Measurements from ENCODE around the gene FOXK2. TPM values are rescaled to one million over a fixed set of nuclear protein-coding genes. Genes with fewer than 3 reads are reported as not detected.

FOXK2 gene
- total RNA-seq, 1 experiment from 2014 or later: 72.0 TPM

DNA sequence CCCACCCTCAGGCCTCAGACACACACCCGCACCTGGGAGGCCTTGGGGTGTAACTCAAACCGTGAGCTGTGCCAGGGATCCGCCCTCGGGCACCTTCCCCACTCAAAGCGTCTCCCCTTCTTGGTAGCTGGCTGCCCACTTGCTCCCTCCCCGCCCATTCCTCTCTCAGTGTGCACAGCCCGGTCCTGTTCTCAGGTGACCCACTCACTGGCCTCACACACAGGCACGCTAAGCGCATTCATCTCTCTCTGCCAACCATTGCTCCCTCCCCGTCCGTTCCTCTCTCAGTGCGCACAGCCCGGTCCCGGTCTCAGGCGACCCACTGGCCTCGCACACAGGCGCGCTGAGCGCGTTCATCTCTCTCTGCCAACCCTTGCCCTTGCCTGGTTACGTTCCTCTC lies 107.9 kb downstream of the FOXK2 start:
- no CpG with 5 or more reads among the region's 21 CpGs for WGBS (ENCODE audit: extremely low coverage, insufficient read length, low lambda C conversion rate)
- Histone ChIP-seq H3T11ph (ENCODE audit: low read length) (no peak overlapping the region), H4K8ac (replicated peaks; ENCODE audit: insufficient read length, low read depth, low read length) (no peak overlapping the region), H4K91ac (ENCODE audit: insufficient read length, low read depth, low read length) (no peak overlapping the region), H3K23ac (ENCODE audit: insufficient read length, low read depth, low read length) (no peak overlapping the region), H3K56ac (ENCODE audit: insufficient read length, low read depth, low read length) (no peak overlapping the region), H3K79me1 (ENCODE audit: insufficient read depth, low read depth, low read length, poor library complexity, severe bottlenecking) (peaks cover 4% of the 10 kb centered on the region), H3K4me1 (ENCODE audit: insufficient read depth, low read length) (no peaks in the 10 kb centered on the region), H3K4me2 (ENCODE audit: insufficient read depth, insufficient read length, low read length) (no peak overlapping the region), H2BK120ac (ENCODE audit: low read depth, low read length, poor library complexity, severe bottlenecking) (no peak overlapping the region), H3K14ac (ENCODE audit: insufficient read depth, low read length) (no peak overlapping the region), H2BK20ac (ENCODE audit: low read depth, low read length, poor library complexity, severe bottlenecking) (no peak overlapping the region), H3K27ac (ENCODE audit: insufficient read length, low read depth, low read length) (no peak overlapping the region), H3K18ac (ENCODE audit: insufficient read length, low read depth, low read length) (no peak overlapping the region), H2BK12ac (ENCODE audit: insufficient read length, low read depth, low read length) (no peak overlapping the region), H3K4ac (ENCODE audit: low read depth, low read length) (no peak overlapping the region), H3K27me3 (ENCODE audit: insufficient read depth, low read length) (no peaks in the 10 kb centered on the region), H2BK5ac (ENCODE audit: insufficient read length, low read length) (no peak overlapping the region), H4K20me1 (ENCODE audit: control insufficient read depth, insufficient read depth, insufficient read length) (no peaks in the 10 kb centered on the region), H3K9me3 (ENCODE audit: control insufficient read depth, low read depth, low read length) (no peaks in the 10 kb centered on the region), H2AK5ac (ENCODE audit: insufficient read length, low read length) (no peak overlapping the region), H2AFZ (ENCODE audit: low read length) (no peak overlapping the region), H3K9ac (ENCODE audit: extremely low read depth, insufficient read length, low read length) (no peak overlapping the region), H2BK15ac (ENCODE audit: low read depth, low read length) (no peak overlapping the region), H3K23me2 (ENCODE audit: insufficient read length, low read depth, low read length, poor library complexity, severe bottlenecking) (no peaks in the 10 kb centered on the region), H4K5ac (ENCODE audit: insufficient read length, low read depth, low read length) (no peak overlapping the region), H3K79me2 (ENCODE audit: insufficient read depth, low read length) (peaks cover 3% of the 10 kb centered on the region; the same call in 1 of the 2 replicates)
- Mint-ChIP-seq H3K4me1 (no peaks in the 10 kb centered on the region), H3K4me3 (no peak overlapping the region), H3K36me3 (ENCODE audit: insufficient read depth in 1 of 3, low read depth in 3 of 3) (peaks cover 26 to 67% (median 62%) of the 10 kb centered on the region in 3 experiments; a peak in 6 of 7 replicates), H3K9me3 (no peaks in the 10 kb centered on the region), H3K27me3 (ENCODE audit: low read depth) (no peaks in the 10 kb centered on the region), H3K27ac (peak overlapping the region in 1 of 3 experiments; percentile 66; a peak in 2 of 7 replicates)
- DNase-seq: no peak
- TF ChIP-seq, protein P1, sequence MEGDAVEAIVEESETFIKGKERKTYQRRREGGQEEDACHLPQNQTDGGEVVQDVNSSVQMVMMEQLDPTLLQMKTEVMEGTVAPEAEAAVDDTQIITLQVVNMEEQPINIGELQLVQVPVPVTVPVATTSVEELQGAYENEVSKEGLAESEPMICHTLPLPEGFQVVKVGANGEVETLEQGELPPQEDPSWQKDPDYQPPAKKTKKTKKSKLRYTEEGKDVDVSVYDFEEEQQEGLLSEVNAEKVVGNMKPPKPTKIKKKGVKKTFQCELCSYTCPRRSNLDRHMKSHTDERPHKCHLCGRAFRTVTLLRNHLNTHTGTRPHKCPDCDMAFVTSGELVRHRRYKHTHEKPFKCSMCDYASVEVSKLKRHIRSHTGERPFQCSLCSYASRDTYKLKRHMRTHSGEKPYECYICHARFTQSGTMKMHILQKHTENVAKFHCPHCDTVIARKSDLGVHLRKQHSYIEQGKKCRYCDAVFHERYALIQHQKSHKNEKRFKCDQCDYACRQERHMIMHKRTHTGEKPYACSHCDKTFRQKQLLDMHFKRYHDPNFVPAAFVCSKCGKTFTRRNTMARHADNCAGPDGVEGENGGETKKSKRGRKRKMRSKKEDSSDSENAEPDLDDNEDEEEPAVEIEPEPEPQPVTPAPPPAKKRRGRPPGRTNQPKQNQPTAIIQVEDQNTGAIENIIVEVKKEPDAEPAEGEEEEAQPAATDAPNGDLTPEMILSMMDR (conservative IDR thresholded peaks at IDR 0.05): no peak

Data from H9 (cell line).